GM06990 (cell line): ENCODE data around the gene PCLO.

ENCODE experiments used
- DNase-seq: peaks from one replicate; pipeline ENCODE4 v3.0.0-alpha.2; 2011; ENCODE audit not compliant: insufficient read length; ENCODE audit errors: extremely low read depth
- H3K27me3 ChIP-seq: replicated peaks from 2 replicates; pipeline ENCODE4 v1.6.0; 2011; ENCODE audit warnings: low read length; ENCODE audit not compliant: control insufficient read depth, insufficient read depth
- H3K36me3 ChIP-seq: 2 replicates; pipeline ENCODE4 v1.5.1; 2011; ENCODE audit warnings: low read length; ENCODE audit not compliant: control insufficient read depth, insufficient read depth
- H3K4me3 ChIP-seq: replicated peaks from 2 replicates; pipeline ENCODE4 v1.5.1; 2011; ENCODE audit warnings: low read depth, mild to moderate bottlenecking, control low read depth, low read length
- TF ChIP-seq, protein P1 (sequence below): IDR thresholded peaks from 2 replicates; pipeline ENCODE4 v1.5.1; 2011; ENCODE audit warnings: low read length, control low read depth, mild to moderate bottlenecking, inconsistent platforms; ENCODE audit not compliant: insufficient read depth, poor library complexity, severe bottlenecking

The PCLO gene

GRCh38 chr7:82778021-82778420 lies 384.7 kb downstream of the PCLO start:
- no peak for DNase-seq
- TF ChIP-seq, protein P1, sequence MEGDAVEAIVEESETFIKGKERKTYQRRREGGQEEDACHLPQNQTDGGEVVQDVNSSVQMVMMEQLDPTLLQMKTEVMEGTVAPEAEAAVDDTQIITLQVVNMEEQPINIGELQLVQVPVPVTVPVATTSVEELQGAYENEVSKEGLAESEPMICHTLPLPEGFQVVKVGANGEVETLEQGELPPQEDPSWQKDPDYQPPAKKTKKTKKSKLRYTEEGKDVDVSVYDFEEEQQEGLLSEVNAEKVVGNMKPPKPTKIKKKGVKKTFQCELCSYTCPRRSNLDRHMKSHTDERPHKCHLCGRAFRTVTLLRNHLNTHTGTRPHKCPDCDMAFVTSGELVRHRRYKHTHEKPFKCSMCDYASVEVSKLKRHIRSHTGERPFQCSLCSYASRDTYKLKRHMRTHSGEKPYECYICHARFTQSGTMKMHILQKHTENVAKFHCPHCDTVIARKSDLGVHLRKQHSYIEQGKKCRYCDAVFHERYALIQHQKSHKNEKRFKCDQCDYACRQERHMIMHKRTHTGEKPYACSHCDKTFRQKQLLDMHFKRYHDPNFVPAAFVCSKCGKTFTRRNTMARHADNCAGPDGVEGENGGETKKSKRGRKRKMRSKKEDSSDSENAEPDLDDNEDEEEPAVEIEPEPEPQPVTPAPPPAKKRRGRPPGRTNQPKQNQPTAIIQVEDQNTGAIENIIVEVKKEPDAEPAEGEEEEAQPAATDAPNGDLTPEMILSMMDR = no peak
- H3K36me3 ChIP-seq = no peaks in the 10 kb centered on the region
- H3K27me3 ChIP-seq = no peaks in the 10 kb centered on the region
- H3K4me3 ChIP-seq = no peak overlapping the region

GRCh38 chr7:82762880-82763279 lies 399.8 kb downstream of the PCLO start:
- TF ChIP-seq, protein P1 = no peak
- no peak overlapping the region for H3K4me3 ChIP-seq
- no peaks in the 10 kb centered on the region for H3K27me3 ChIP-seq
- DNase-seq = no peak
- H3K36me3 ChIP-seq = no peaks in the 10 kb centered on the region

GRCh38 chr7:82760831-82761230 lies 401.9 kb downstream of the PCLO start:
- no peak for DNase-seq
- Histone ChIP-seq H3K4me3 (no peak overlapping the region), H3K36me3 (no peaks in the 10 kb centered on the region), H3K27me3 (no peaks in the 10 kb centered on the region)
- TF ChIP-seq, protein P1 = no peak

DNA sequence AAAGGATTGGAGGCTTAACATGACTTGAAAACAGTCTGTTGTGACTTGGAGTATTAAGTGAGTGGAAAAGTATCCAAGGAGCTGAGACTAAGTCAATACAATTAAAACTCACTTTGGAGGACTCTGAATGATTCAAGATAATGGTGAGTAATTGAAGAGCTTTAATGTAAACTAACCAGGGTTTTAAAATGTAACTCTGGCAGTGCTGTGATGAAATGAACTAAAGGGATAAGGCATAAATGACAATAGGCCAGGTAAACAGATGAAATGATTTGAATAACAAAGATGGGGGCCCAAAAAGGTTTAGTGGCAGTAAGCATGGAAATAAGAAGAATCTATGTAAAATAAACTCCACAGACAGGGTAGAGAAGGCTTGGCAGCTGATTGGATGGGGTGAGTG lies 402.6 kb downstream of the PCLO start:
- DNase-seq = no peak
- TF ChIP-seq, protein P1 = no peak
- Histone ChIP-seq H3K36me3 (no peaks in the 10 kb centered on the region), H3K27me3 (no peaks in the 10 kb centered on the region), H3K4me3 (no peak overlapping the region)

- no peaks in the 10 kb centered on the region for H3K27me3 ChIP-seq
- no peak for DNase-seq
- TF ChIP-seq, protein P1 = no peak
- H3K4me3 ChIP-seq = no peak overlapping the region
- no peaks in the 10 kb centered on the region for H3K36me3 ChIP-seq
Observed at GRCh38 chr7:82755705-82756551, 406.8 kb downstream of the PCLO start.
